HepG2 (cell line): Measurements from ENCODE around the gene ORMDL3. TPM values are rescaled to one million over a fixed set of nuclear protein-coding genes. Genes with fewer than 3 reads are reported as not detected.

Experiments used
- CENPX ChIP-seq: sonication (generic); formaldehyde crosslinking; IDR thresholded peaks from 2 replicates; pipeline ENCODE4 v1.9.0; 2021; ENCODE audit warnings: mild to moderate bottlenecking, missing genetic modification reagents, moderate library complexity
- GLI4 ChIP-seq: sonication (generic); formaldehyde crosslinking; IDR thresholded peaks from 2 replicates; pipeline ENCODE4 v1.5.1; 2020; ENCODE audit warnings: missing genetic modification reagents, mild to moderate bottlenecking, moderate library complexity, borderline replicate concordance
- NAIF1 ChIP-seq: sonication (generic); formaldehyde crosslinking; IDR thresholded peaks from 2 replicates; pipeline ENCODE4 v1.5.0; 2020; ENCODE audit warnings: mild to moderate bottlenecking, missing genetic modification reagents, borderline replicate concordance
- SPEN ChIP-seq: sonication (generic); formaldehyde crosslinking; IDR thresholded peaks from 2 replicates; pipeline ENCODE4 v1.5.1; 2020; ENCODE audit warnings: low read depth, mild to moderate bottlenecking, missing genetic modification reagents
- TCF7 ChIP-seq: sonication (generic); IDR thresholded peaks from 2 replicates; pipeline ENCODE4 v1.6.1; 2016; ENCODE audit warnings: antibody characterized with exemption, low read depth
- ZBTB38 ChIP-seq: sonication (generic); formaldehyde crosslinking; IDR thresholded peaks from 2 replicates; pipeline ENCODE4 v1.5.1; 2020; ENCODE audit warnings: mild to moderate bottlenecking, missing genetic modification reagents
- ZNF17 ChIP-seq: sonication (generic); formaldehyde crosslinking; IDR thresholded peaks from 2 replicates; pipeline ENCODE4 v1.5.0; 2020; ENCODE audit warnings: mild to moderate bottlenecking, missing genetic modification reagents
- ZNF264 ChIP-seq: sonication (generic); formaldehyde crosslinking; IDR thresholded peaks from 2 replicates; pipeline ENCODE4 v1.4.0; 2020; ENCODE audit warnings: missing genetic modification reagents
- ZNF329 ChIP-seq: sonication (generic); formaldehyde crosslinking; IDR thresholded peaks from 2 replicates; pipeline ENCODE4 v1.9.0; 2021; ENCODE audit warnings: low read depth, mild to moderate bottlenecking, missing genetic modification reagents
- ZNF331 ChIP-seq: sonication (generic); formaldehyde crosslinking; IDR thresholded peaks from 2 replicates; pipeline ENCODE4 v1.4.0; 2020; ENCODE audit warnings: missing genetic modification reagents
- ZNF563 ChIP-seq: sonication (generic); formaldehyde crosslinking; IDR thresholded peaks from 2 replicates; pipeline ENCODE4 v1.8.0; 2022; ENCODE audit warnings: mild to moderate bottlenecking, moderate library complexity, missing genetic modification reagents
- ZNF776 ChIP-seq: sonication (generic); formaldehyde crosslinking; IDR thresholded peaks from 2 replicates; pipeline ENCODE4 v1.4.0; 2020; ENCODE audit warnings: mild to moderate bottlenecking, missing genetic modification reagents
- ZSCAN31 ChIP-seq: sonication (generic); formaldehyde crosslinking; IDR thresholded peaks from 2 replicates; pipeline ENCODE4 v1.5.0; 2020; ENCODE audit warnings: low read depth, mild to moderate bottlenecking, missing genetic modification reagents
- polyA plus RNA-seq, 8 experiments: library from polyadenylated mRNA; depleted of rRNA in 3 of 8; stranded (reverse) in 7 of 8; unstranded in 1 of 8; fragments of >200 nt; fragmentation: Illumina TruSeq in 4 of 8; extraction: Trizol in 4 of 8; gene quantifications; 2 replicates each; pipeline versions ENCODE4 v1.2.1 to v1.2.3, GENCODE V29; 2011 to 2016; ENCODE audit warnings: low read depth in 4 of 8, missing spikeins in 1 of 8, mixed read lengths in 1 of 8; ENCODE audit not compliant: insufficient read depth in 1 of 8
- total RNA-seq, 5 experiments: library from RNA; depleted of rRNA; stranded (reverse); fragments of >200 nt; fragmentation: Illumina TruSeq; extraction: Trizol; gene quantifications; 2 replicates each; pipeline ENCODE4 v1.2.3, GENCODE V29; 2016; ENCODE audit warnings: low read depth in 1 of 5
- TF ChIP-seq, protein P1 (sequence below): sonication (generic); formaldehyde crosslinking; IDR thresholded peaks from 2 replicates; pipeline ENCODE4 v1.5.0; 2020; ENCODE audit warnings: missing genetic modification reagents
- TF ChIP-seq, protein P2 (sequence below): IDR thresholded peaks from 2 replicates; pipeline ENCODE4 v1.6.1; 2016; ENCODE audit warnings: mild to moderate bottlenecking, missing biosample characterization, missing genetic modification reagents
- TF ChIP-seq, protein P3 (sequence below): sonication (generic); formaldehyde crosslinking; IDR thresholded peaks from 2 replicates; pipeline ENCODE4 v1.4.0; 2020; ENCODE audit warnings: missing genetic modification reagents
- TF ChIP-seq, protein P4 (sequence below): sonication (generic); formaldehyde crosslinking; IDR thresholded peaks from 2 replicates; pipeline ENCODE4 v1.5.1; 2020; ENCODE audit warnings: missing genetic modification reagents, mild to moderate bottlenecking, borderline replicate concordance
- TF ChIP-seq, protein P5 (sequence below): sonication (generic); formaldehyde crosslinking; IDR thresholded peaks from 2 replicates; pipeline ENCODE4 v1.5.1; 2020; ENCODE audit warnings: mild to moderate bottlenecking, missing genetic modification reagents

Gene ORMDL3
- total and polyA plus RNA-seq, 2 of the 13 experiments (the other 11 are each of a cell fraction or from before 2014, with no cell fraction given), result 181 to 384 TPM

DNA sequence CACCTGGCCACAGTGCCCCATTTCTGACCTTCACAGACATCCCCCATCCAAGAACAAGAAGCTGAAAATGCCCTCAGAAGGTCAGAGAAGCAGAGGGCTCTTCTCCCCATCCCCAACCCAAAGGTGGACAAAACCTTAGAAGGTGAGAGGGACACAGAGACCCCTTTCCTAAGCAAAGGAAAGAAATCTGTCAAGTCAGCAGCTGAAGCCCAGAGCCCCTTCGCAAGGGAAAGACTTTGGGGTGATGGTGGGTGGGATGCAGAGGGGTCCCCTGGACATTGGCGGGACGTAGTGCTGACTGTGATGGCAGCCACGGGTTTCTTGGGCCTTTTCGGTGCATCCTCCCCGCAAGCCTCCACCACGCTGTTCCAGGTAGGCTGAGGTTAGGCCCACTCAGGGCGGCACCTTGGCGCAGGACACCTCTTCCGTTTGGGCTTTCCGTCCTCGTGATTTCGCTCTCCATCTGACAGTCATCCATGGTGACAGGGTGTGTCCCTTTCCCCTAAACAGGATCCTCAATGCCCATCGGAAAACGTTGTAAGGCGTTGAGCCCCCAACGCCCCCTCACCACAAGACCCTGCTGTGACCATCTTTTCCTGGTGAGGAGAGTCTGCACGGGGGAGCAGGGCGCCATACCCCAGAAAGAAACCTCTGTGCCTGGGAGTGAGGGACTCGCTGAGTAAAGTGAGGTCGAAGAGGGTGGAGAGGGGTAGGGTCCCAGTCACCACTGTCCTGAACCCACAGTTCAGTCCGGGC is 24.7 kb upstream of the ORMDL3 start (continued):
- peak; percentile 44; the same call in 1 of the 2 replicates for TF ChIP-seq ZBTB38 (CRISPR knock-in tag)
- TF ChIP-seq, protein P1, sequence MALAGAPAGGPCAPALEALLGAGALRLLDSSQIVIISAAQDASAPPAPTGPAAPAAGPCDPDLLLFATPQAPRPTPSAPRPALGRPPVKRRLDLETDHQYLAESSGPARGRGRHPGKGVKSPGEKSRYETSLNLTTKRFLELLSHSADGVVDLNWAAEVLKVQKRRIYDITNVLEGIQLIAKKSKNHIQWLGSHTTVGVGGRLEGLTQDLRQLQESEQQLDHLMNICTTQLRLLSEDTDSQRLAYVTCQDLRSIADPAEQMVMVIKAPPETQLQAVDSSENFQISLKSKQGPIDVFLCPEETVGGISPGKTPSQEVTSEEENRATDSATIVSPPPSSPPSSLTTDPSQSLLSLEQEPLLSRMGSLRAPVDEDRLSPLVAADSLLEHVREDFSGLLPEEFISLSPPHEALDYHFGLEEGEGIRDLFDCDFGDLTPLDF (CRISPR knock-in tag), result no peak
- TF ChIP-seq NAIF1 (CRISPR knock-in tag), result no peak
- TF ChIP-seq ZNF776 (CRISPR knock-in tag), result peak; percentile 34; the same call in 1 of the 2 replicates
- TF ChIP-seq, protein P2, sequence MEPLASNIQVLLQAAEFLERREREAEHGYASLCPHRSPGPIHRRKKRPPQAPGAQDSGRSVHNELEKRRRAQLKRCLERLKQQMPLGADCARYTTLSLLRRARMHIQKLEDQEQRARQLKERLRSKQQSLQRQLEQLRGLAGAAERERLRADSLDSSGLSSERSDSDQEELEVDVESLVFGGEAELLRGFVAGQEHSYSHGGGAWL (CRISPR knock-in tag), result no peak
- TF ChIP-seq, protein P3, sequence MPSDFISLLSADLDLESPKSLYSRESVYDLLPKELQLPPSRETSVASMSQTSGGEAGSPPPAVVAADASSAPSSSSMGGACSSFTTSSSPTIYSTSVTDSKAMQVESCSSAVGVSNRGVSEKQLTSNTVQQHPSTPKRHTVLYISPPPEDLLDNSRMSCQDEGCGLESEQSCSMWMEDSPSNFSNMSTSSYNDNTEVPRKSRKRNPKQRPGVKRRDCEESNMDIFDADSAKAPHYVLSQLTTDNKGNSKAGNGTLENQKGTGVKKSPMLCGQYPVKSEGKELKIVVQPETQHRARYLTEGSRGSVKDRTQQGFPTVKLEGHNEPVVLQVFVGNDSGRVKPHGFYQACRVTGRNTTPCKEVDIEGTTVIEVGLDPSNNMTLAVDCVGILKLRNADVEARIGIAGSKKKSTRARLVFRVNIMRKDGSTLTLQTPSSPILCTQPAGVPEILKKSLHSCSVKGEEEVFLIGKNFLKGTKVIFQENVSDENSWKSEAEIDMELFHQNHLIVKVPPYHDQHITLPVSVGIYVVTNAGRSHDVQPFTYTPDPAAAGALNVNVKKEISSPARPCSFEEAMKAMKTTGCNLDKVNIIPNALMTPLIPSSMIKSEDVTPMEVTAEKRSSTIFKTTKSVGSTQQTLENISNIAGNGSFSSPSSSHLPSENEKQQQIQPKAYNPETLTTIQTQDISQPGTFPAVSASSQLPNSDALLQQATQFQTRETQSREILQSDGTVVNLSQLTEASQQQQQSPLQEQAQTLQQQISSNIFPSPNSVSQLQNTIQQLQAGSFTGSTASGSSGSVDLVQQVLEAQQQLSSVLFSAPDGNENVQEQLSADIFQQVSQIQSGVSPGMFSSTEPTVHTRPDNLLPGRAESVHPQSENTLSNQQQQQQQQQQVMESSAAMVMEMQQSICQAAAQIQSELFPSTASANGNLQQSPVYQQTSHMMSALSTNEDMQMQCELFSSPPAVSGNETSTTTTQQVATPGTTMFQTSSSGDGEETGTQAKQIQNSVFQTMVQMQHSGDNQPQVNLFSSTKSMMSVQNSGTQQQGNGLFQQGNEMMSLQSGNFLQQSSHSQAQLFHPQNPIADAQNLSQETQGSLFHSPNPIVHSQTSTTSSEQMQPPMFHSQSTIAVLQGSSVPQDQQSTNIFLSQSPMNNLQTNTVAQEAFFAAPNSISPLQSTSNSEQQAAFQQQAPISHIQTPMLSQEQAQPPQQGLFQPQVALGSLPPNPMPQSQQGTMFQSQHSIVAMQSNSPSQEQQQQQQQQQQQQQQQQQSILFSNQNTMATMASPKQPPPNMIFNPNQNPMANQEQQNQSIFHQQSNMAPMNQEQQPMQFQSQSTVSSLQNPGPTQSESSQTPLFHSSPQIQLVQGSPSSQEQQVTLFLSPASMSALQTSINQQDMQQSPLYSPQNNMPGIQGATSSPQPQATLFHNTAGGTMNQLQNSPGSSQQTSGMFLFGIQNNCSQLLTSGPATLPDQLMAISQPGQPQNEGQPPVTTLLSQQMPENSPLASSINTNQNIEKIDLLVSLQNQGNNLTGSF (CRISPR knock-in tag), result peak; percentile 34; the same call in 1 of the 2 replicates
- TF ChIP-seq GLI4, result no peak
- no peak for TF ChIP-seq ZNF264 (CRISPR knock-in tag)
- no peak for TF ChIP-seq ZNF331 (CRISPR knock-in tag)
- TF ChIP-seq SPEN (CRISPR knock-in tag), result no peak; the same call in 1 of the 2 replicates
- TF ChIP-seq CENPX (CRISPR knock-in tag), result no peak
- TF ChIP-seq TCF7, result no peak
- TF ChIP-seq ZNF17 (CRISPR knock-in tag), result no peak
- TF ChIP-seq, protein P4, sequence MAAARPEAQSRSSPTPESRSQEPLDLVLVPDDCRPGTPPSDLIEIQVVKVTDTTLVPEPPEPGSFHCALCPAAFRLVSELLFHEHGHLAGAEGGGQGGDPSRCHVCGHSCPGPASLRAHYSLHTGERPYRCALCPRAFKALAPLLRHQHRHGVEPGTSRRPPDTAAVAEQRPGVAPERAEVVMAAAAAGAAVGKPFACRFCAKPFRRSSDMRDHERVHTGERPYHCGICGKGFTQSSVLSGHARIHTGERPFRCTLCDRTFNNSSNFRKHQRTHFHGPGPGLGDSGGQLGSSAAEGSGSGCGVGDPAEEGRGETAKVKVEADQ (CRISPR knock-in tag), result no peak
- no peak for TF ChIP-seq ZNF329
- no peak for TF ChIP-seq ZNF563 (CRISPR knock-in tag)
- TF ChIP-seq, protein P5, sequence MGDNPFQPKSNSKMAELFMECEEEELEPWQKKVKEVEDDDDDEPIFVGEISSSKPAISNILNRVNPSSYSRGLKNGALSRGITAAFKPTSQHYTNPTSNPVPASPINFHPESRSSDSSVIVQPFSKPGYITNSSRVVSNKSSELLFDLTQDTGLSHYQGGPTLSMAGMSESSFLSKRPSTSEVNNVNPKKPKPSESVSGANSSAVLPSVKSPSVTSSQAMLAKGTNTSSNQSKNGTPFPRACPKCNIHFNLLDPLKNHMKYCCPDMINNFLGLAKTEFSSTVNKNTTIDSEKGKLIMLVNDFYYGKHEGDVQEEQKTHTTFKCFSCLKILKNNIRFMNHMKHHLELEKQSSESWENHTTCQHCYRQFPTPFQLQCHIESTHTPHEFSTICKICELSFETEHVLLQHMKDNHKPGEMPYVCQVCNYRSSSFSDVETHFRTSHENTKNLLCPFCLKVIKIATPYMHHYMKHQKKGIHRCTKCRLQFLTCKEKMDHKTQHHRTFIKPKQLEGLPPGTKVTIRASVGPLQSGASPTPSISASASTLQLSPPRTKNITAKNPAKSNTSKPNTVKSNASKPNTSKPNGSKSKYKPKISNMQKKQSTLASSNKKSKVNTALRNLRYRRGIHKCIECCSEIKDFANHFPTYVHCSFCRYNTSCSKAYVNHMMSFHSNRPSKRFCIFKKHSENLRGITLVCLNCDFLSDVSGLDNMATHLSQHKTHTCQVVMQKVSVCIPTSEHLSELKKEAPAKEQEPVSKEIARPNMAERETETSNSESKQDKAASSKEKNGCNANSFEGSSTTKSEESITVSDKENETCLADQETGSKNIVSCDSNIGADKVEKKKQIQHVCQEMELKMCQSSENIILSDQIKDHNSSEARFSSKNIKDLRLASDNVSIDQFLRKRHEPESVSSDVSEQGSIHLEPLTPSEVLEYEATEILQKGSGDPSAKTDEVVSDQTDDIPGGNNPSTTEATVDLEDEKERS (CRISPR knock-in tag), result 0 out of 2 replicates have a peak, but pooled peaks have one; percentile 1
- no peak for TF ChIP-seq ZSCAN31
